SK-MEL-5 (cell line): Measurements from ENCODE around the gene ZNF333. TPM values are rescaled to one million over a fixed set of nuclear protein-coding genes. Genes with fewer than 3 reads are reported as not detected.
"Not testable (repeated sequence)": the region's sequence is repeated elsewhere in the genome, so short reads cannot be mapped to it uniquely, and the experiment has no call there.

ENCODE experiments used
- DNase-seq: peaks from one replicate; pipeline ENCODE4 v3.0.0-alpha.2; 2016; ENCODE audit warnings: low read depth, low spot score
- in situ Hi-C: cut with HindIII; loops from 2 replicates; pipeline ENCODE4 v1.10.0; 2016; ENCODE audit warnings: low sequenced_read_pairs, high pct_unique_total_duplicates, low pct_unique_long_range_greater_than_20kb
- total RNA-seq: library from RNA; depleted of rRNA; stranded (reverse); fragments of >200 nt; shearing (Covaris generic); gene quantifications from 2 replicates; pipeline ENCODE4 v1.2.3, GENCODE V29; 2014

Gene ZNF333
- total RNA-seq, 1 experiment from 2014 or later: 7.6 TPM

DNA sequence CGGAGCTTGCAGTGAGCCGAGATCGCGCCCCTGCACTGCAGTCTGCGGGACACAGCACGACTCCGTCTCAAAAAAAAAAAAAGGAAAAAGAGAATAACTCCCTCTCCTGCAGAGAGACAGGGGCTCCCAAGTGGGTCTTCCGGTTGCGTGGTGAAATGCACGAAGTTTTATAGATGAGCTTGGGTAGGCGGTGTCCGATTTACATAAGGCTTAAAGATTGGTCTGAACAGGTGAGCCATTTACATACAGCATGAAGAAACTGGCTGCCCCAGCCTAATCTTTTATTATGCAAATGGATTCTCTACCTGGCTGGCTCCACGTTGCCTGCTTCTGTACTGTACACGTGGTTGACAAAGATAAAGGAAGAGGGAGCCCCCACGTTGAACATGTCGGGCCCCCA lies 69.0 kb downstream of the ZNF333 start:
- DNase-seq: no peak
- in situ Hi-C loops: no loop called here

DNA sequence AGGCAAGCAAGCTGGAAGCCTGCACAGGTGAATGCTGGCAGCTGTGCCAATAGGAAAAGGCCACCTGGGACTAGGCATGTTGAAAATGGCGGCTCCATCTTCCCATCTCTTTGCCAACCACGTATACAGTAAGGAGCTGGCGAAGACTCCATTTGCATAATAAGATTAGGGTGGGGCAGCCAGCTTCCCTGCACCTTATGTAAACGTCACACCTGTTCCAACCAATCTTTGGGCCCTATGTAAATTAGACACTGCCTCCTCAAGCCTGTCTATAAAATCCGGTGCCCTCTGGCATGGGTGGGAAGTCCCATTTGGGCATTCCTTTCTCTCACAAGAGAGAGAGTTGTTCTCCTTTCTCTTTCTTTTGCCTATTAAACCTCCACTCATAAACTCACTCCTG lies 71.8 kb downstream of the ZNF333 start:
- in situ Hi-C loops: no loop called here
- no peak for DNase-seq

DNA sequence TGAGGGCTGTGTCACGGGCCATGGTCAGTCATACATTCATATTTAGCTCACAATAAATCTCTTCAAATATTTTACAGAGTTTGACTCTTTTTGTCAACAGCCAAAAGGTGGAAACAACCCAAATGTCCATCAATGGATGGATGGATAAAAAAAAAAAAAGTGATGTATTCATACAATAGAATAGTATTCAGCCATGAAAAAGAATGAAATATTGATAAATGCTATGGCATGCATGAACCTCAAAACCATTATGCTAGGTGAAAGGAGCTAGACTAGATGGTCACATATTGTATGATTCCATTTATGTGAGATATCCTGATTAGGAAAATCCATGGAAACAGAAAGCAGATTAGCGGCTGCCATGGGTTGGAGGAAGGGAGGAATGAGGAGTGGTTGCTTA lies 72.3 kb downstream of the ZNF333 start:
- in situ Hi-C loops: no loop called here
- no peak for DNase-seq

DNA sequence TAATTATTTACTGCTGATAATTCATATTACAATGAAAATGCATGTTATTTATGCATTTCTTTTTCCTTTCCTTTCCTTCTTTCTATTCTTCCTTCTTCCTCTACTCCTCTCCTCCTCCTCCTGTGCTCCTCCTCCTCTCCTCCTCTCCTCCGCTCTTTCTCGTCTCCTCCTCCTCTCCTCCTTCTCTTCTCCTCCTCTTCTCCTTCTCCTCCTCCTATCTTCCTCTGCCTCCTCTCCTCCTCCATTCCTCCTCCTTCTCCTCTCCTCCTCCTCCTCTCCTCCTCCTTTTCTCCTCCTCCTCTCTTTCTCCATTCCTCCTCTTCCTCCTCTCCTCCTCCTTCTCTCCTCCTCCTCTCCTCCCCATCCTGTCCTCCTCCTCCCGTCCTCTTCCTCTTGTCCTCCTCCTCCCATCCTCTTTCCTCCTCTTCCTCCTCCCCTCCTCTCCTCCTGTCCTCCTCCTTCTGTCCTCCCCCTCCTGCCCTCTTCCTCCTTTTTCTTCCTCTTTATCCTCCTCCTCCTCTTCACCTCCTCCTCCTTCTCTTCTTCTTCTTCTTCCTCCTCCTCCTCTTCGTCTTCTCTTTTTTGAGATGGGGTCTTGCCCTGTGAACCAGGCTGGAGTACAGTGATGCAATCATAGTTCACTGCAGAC lies 73.8 kb downstream of the ZNF333 start:
- DNase-seq: no peak
- in situ Hi-C loops: no loop called here

- in situ Hi-C loops: no loop called here
- DNase-seq: no peak
Measured at GRCh38 chr19:14764401-14764800, 74.6 kb downstream of the ZNF333 start.

DNA sequence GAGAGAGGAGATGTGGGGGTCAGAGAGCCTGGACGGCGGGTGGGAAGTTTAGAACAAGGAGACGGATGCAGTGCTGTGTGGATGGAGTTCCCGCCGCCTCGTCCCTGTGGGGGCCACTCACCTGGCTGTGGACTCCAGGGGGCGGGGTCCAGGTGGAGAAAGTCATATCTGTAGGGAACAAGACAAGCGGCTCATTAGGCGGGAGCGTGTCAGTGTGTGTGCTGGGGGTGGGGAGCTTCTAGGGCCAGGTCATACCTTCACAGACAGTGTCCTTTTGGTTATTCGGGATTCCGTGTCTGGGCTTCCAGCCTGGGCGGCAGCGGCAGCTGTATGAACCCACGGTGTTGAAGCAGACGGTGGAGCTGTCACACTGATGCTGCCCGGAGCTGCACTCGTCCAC lies 75.6 kb downstream of the ZNF333 start:
- DNase-seq, in situ Hi-C loops: not testable (repeated sequence)

- DNase-seq, in situ Hi-C loops: not testable (repeated sequence)
Measured at GRCh38 chr19:14765841-14766240, 76.0 kb downstream of the ZNF333 start.

GRCh38 chr19:14767466-14767971 lies 77.7 kb downstream of the ZNF333 start:
- no peak for DNase-seq
- in situ Hi-C loops: no loop called here

DNA sequence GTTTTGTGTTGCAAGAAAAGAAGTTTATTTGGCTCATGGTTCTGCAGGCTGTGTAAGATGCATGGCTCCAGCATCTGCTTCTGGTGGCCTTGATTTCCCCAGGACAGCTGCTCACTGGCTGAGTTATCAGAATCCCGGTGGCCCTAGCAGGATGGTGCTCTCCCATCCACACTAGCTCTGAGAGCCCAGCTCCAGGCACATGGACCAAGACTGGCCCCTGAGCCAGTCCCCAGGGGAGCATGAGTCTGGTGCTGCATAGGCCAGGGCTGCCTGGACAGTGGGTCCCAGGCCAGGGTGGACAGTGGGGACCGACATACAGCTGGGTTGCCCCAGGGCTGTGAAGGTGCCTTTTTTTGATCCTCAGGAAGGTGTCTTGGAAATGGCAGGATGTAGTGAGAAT lies 78.2 kb downstream of the ZNF333 start:
- no peak for DNase-seq
- in situ Hi-C loops: no loop called here

- no peak for DNase-seq
- in situ Hi-C loops: no loop called here
Measured at GRCh38 chr19:14769201-14769600, 79.4 kb downstream of the ZNF333 start.

DNA sequence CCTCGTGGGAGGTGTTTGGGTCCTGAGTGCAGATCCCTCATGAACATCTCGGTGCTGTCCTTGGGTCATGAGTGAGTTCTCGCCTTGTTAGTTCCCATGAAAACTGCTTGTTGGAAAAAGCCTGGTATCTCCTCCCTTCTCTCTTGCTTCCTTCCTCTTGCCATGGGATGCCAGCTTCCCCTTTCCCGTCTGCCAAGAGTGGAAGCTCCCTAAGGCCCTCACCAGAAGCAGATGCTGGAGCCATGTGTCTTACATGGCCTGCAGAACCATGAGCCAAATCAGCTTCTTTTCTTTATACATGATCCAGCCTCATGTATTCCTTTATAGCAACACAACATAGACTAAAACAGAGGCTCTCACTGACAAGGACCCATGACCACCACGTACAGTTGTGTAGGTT lies 80.3 kb downstream of the ZNF333 start:
- DNase-seq: no peak
- in situ Hi-C loops: no loop called here

DNA sequence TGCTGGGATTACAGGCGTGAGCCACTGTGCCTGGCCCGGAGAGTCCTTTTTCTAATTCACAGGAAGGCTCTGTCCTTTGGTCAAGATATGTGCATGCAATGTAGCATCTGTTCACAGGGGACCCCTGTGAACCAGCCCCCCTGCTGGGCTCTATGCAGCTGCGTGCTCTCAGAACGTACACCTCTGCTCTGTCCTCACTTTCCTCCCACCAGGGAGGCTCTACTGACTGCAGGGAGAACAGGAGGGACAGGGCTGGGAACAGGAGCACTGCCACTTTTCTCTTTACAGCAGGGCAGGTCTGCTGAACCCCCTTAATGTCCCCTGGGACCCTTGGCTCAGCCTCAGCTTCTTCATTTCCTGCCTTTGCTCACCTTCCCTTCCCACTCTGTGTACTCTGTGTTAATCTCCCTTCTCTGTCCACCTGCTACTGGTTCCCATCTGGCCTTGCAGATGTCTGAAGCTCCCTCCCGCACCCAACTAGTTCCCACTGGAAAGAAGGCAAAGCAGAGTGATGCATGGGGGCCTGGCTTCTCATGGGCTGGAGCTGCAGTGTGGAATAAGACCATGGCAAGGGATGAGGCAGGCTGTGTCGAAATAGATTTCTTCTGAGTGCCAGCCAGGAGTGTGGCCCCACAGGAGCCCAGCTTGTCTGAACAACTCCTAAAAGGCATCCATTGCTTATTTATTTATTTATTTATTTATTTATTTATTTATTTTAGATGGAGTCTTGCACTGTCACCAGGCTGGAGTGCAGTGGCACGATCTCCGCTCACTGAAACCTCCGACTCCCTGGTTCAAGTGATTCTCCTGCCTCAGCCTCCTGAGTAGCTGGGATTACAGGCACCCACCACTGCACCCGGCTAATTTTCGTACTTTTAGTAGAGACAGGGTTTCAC lies 81.3 kb downstream of the ZNF333 start:
- in situ Hi-C loops: no loop called here
- DNase-seq: no peak

DNA sequence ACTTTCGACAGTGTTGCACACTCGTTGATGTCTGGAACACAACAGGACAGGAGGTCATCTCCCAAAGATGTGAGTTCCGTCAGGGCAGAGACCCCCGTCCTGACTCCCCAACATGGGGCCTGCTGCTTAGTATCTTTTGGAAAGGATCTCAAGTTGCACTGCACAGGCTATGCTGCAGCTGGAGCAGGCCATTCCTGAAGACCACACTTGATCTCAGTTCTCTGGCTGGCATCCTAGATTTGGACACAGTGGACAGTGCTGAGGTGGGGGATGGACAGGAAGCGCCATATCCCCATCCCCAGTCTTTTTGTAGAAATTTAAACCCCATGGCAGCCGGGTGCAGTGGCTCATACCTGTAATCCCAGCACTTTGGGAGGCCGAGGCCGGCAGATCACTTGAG lies 82.6 kb downstream of the ZNF333 start:
- in situ Hi-C loops: no loop called here
- DNase-seq: no peak

DNA sequence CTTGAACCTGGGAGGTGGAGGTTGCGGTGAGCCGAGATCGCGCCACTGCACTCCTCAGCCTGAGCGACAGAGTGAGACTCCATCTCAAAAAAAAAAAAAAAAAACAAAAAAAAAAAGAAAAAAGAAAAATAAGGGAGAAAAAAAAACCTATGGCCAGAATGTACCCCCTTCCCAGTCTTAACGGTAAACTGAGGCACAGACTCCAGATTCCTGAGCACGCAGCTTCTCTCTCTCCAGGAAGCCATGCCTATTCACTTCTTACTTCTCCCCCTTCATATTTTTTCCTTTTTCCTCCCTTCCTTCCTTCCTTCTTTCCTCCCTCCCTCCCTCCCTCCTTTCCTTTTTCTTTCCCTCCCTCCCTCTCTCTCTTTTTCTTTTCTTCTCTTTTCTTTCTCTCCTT lies 83.1 kb downstream of the ZNF333 start:
- in situ Hi-C loops: no loop called here
- DNase-seq: no peak

GRCh38 chr19:14773722-14774121 lies 83.9 kb downstream of the ZNF333 start:
- DNase-seq, in situ Hi-C loops: not testable (repeated sequence)

- DNase-seq: no peak
- in situ Hi-C loops: no loop called here
Measured at GRCh38 chr19:14774373-14774772, 84.5 kb downstream of the ZNF333 start.

DNA sequence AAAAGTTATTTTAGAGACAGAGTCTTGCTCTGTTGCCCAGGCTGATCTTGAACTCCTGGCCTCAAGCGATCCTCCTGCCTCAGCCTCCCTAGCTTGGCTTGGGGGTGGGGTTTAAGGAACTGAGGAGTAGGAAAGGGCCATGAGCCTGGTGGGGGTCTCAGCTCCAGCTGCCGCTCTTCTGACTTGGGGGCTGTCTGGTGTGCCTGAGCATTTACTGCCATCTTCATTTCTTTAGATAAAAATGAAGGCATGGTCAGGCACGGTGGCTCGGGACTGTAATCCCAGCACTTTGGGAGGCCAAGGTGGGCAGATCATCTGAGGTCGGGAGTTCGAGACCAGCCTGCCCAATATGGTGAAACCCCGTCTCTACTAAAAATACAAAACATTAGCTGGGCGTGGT lies 85.5 kb downstream of the ZNF333 start:
- DNase-seq, in situ Hi-C loops: not testable (repeated sequence)

- in situ Hi-C loops: no loop called here
- DNase-seq: no peak
Measured at GRCh38 chr19:14775869-14776586, 86.2 kb downstream of the ZNF333 start.
